GM19238 (cell line): ENCODE measurements around the gene SH2B2.
"Not testable (repeated sequence)": the region's sequence is repeated elsewhere in the genome, so short reads cannot be mapped to it uniquely, and the experiment has no call there.

Experiments used
- DNase-seq: peaks from one replicate; pipeline ENCODE4 v3.0.0; 2011; ENCODE audit warnings: low spot score; ENCODE audit not compliant: insufficient read length

Gene SH2B2

GRCh38 chr7:102285540-102286236 is 980 bp upstream of the SH2B2 start:
- DNase-seq: no peak

GRCh38 chr7:102287111-102287980 is 678 bp downstream of the SH2B2 start:
- DNase-seq: no peak

- DNase-seq: no peak
Observed at GRCh38 chr7:102287981-102288278, 1.3 kb downstream of the SH2B2 start.

DNA sequence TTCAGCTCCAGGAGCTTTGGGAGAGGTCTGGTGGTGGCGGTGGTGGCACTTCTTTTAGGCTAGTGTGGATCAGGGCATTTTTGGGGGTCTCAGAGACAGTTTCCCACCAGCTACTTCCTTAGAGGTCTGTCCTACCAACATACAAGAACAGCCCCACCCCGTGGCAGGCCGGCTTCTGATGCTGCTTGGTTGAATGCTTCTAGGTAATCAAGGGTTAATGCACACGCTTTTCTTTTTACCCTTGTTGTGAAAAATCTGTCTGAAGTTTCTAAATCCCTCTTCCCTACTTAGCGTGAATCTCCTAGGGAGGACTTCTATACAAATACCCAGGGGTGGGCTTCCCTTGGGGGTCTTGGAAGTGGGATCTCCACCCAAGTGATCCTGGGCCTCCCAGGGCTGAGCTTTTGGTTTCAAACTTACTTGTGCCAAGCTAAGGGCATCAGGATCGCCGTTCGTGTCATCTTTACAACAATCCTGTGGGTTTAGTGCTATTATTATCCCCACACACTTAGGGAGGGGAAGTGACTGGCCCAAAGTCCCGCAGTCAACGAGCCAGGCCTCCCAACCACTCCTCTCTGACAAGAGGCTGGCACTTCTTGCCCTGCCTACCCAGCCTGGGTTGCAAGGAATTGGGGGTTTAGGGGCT is 1.7 kb downstream of the SH2B2 start:
- no peak for DNase-seq

GRCh38 chr7:102289057-102289456 is 2.4 kb downstream of the SH2B2 start:
- DNase-seq: no peak

DNA sequence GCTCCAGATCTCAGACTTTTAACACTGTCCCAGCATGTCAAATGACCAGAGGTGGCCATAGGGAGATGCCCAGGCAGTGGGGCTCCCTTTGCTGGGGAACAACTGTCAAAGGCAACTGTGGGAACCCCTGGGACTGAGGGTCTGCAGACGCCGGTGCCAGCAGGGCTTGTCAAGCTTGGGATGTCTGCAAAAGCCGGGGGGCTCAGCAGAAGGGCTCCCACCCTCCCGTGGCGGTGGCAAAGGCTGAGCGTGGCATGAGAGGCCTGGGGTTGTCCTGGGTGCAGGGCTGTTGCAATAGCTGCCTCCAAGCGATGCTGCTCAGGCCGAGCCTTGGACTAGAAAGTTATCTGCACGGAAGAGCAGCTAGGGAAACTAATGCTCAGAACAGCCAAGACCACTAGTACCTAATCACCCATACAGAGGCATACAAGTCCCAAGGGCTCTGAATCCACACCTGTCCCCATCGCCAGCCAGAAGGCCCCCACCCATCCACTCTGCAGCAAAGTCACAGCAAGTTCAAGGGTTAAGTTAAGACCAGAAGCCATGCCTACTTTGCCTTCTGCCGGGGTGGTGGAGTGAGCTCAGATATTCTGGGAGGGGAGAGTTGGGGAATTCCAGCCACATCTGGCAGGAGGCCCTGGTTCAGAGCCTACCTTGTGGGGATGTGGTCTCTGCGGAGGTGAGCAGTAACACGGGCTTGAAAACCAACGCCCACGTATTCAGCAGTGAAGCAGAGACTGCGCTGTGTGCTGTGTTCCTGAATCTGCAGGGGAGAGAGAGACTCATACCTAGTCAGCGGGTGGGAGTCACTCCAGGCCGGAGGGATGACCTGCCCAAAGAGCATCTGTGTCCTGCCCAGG is 4.6 kb downstream of the SH2B2 start:
- DNase-seq: peak; percentile 67

GRCh38 chr7:102291916-102292267 is 5.2 kb downstream of the SH2B2 start:
- no peak for DNase-seq

DNA sequence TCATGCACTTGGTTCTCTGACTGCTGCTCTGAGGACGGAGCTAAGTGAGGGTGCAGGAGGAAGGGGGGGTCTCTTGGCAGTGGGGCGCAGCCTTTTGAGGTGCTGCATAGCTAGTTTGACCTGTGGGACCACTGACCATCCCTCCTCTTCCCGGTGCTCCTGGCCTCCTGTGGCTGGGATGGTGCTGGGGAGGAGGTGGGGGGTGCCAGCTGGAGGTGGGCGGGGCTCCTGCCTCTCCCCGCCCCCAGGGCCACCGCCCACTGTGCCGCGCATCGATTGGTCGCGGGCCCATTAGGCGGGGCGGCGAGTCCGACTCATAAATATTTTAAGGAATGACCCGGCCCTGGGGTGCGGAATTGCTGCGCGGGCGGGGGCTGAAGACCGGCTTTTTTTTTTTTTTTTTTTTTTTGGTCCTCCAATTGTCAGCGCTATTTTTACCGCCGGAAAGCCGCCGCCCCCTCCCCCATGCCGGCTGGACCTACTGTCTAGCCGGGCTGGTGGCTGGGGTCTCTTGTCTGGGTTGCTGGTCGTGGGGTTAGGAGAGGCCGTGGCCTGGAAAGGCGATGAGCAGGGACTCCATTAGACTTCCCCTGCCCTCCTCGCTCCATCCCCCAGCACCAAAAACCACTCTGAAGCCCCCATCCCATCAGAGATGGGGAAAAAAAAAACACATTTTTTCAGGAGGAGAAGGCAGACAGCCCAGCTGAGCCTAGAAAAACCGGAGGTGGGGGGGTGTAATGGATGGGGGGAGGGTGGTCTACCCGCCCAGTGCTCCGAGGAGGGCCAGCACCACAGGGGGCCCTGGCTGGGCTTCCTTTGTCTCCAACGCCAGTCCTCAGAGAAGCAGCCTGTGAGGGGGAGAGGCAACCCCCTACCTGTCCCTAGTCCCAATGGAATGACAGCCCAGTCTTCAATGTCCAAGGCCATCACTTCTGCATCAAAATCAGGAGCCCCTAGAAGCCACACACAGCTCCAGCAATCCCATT is 6.4 kb downstream of the SH2B2 start:
- DNase-seq: no peak

- no peak for DNase-seq
Observed at GRCh38 chr7:102294589-102294988, 7.9 kb downstream of the SH2B2 start.

DNA sequence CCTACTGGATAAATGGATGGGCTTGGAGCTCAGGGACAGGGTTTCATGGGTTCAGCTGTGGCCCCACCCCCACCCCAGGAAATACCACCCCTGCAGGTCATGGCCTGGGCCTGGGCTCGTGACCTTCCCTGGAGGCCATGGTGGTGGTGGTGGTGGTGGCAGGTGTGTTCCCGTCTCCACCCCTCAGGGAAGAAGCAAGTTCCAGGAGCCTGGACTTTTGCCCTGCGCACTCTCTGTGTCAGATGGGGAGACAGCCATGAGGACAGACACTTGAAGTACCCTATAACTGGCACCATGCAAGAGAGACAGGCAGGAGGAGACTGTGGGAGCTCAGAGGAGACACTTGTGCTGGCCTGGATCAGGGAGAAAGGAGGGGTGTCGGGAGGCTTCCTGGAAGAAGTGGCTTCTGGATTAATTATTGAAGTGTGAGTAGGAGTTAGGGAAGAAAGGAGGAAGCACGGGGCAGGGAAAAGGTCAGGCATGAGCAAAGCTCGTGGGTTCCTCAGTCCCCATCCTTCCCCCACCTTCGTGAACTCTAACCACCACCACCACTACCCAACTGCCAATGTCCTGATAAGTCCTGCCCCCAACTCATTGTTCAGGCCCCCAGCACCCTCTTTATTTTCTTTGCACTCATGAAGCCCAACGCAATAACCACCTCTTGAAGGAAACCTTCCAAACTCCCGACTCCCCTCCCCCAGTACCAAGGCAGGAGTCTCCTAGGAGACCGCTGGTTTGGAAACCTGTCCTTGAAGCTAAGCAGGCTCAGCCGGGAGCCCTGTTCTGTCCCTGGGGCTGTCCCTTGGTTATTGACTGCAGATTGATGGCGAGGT is 8.9 kb downstream of the SH2B2 start:
- DNase-seq: no peak

DNA sequence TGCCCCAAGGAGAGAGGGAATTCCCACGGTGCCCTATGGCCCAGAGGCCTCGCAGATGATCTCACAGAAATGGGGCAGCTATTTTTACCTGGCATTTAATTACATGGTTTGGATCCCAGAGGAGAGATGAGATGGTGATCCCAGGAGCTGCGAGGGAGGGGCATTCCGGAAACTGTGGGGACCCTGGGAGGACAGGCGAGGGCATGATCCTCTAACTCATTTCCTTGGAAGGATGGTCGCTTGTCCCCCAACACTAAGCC is 9.4 kb downstream of the SH2B2 start:
- no peak for DNase-seq

DNA sequence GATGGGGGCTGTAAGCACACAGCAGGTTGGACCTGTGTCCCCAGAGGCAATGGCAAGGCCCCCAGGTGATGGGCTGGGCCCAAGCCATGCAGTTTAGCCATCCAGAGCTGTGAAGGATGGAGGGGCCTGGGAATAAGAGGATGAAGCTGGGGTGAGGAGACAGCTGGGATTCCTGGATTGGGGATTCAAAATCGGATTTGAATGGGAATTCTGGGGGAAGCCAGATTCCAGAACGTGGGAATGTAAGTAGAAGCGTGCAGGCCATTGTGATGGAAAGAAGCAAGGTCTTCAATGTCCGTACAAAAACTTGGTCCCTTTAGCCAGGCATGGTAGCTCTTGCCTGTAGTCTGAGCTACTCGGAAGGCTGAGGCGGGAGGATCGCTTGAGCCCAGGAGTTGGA is 9.8 kb downstream of the SH2B2 start:
- DNase-seq: no peak

DNA sequence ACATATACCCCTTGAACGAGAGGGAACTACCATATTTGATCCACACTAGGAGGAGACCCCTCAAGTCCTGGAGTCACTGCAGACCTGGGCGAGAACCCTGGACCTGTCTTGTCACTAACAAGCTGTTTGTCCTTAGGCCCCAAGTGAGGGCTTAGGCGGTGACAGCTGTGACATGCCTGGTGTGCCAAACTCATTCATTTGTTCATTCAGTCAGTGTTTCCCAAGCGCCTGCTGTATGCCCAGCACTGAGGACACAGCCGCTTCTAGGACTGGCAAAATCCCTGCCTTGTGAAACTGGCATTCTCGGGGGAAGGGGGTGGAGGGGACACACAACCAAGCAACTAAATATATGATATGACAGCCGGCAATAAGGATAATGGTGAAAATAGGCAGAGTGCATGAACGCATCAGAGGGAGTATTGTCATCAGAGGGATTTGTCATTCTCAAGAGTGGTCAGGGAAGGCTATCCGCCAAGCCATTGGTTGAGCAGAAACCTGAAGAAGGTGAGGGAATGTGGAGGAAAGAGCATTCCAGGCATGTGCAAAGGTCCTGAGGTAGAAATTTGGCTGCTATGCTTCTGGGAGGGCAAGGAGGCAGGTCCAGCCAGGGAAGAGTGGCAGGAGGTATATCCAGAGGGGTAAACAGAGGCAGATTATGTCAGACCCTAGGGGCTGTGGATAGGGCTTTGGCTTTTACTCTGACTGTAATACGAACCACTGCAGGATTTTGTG is 11.0 kb downstream of the SH2B2 start:
- no peak for DNase-seq

DNA sequence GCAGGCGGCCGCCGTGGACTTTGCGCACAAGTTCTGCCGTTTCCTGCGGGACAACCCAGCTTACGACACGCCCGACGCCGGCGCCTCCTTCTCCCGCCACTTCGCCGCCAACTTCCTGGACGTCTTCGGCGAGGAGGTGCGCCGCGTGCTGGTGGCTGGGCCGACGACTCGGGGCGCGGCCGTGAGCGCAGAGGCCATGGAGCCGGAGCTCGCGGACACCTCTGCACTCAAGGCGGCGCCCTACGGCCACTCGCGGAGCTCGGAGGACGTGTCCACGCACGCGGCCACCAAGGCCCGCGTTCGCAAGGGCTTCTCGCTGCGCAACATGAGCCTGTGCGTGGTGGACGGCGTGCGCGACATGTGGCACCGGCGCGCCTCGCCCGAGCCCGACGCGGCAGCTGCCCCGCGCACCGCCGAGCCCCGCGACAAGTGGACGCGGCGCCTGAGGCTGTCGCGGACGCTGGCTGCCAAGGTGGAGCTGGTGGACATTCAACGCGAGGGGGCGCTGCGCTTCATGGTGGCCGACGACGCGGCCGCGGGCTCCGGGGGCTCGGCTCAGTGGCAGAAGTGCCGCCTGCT is 14.1 kb downstream of the SH2B2 start:
- DNase-seq: no peak

GRCh38 chr7:102301367-102301766 is 14.7 kb downstream of the SH2B2 start:
- not testable (repeated sequence) for DNase-seq

DNA sequence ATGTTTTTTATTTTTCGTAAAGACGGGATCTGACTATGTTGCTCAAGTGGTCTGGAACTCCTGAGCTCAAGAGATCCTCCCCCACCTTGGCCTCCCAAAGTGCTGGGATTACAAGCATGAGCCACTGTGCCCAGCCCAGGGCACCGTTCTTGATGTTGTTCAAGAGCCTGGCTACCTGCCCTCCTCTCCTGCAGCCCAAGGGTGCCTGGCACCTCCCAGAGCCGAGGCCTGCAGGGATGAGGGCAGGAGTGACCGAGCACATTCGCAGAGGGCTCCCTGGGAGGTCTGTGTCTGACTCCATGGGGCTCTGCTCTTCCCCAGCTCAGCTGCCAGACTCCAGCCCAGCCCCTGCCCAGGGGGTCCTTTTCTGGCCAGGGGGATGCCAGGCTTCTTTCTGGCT is 15.4 kb downstream of the SH2B2 start:
- DNase-seq: no peak

DNA sequence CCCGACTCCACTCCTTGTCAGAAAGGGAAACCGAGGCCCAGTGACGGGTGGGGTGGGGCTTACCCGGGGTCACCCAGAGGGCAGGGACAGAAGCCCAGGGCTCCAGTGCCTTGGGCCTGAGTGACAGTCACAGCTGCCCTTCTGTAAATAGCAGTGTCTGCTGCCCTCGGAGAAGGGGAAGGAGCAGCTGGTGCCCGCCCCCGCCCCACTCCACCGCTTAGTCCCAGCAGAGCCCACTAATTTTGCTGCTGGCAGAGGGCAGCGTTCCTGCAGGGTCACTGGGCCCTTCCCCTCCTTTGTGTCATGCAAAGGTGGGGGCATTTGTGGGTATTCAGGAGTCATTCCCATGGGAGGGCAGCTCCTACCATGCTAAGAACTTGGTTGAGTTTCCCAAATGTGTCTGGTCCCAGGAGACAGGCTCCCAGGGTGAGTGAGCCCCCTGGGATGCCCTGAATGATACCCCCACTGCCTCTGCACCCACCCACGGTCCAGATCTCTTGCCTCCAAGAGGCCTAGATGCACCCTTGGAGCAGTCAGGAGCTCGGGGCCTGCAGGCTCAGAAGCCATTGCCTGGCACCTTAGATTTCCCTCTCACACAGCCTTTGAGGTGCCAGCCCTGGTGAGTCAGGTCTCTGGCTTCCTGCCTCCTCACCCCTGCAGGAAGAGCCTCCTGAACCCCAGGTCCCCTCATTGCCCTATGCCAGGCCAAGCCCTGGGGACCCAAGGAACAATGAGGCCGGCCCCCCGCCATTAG is 17.2 kb downstream of the SH2B2 start:
- no peak for DNase-seq

- no peak for DNase-seq
Observed at GRCh38 chr7:102304668-102305067, 18.0 kb downstream of the SH2B2 start.
